ENCODE measurements around the gene DRG2. TPM values are rescaled to one million over a fixed set of nuclear protein-coding genes. Genes with fewer than 3 reads are reported as not detected.

The DRG2 gene
- total and polyA plus RNA-seq, 9 of the 15 experiments (the other 6 are each of a cell fraction or from before 2014, with no cell fraction given) = 6.6 to 36.7 (median 26.1) TPM

GRCh38 chr17:18121144-18121910, 33.6 kb downstream of the DRG2 start:
- peaks cover 0 to 3% of the 10 kb centered on the region in 2 experiments; a peak in 1 of 5 replicates for H3K27me3 ChIP-seq (ENCODE audit: control insufficient read depth in 2 of 2, insufficient read depth in 2 of 2, low read length in 2 of 2)
- no peaks in the 10 kb centered on the region for H3K9me3 ChIP-seq (replicated peaks; ENCODE audit: control insufficient read depth, insufficient read depth, low read depth, low read length)
- H4K20me1 ChIP-seq (replicated peaks; ENCODE audit: control insufficient read depth, insufficient read depth, low read length) = no peaks in the 10 kb centered on the region
- no peak overlapping the region for H3K27ac ChIP-seq (ENCODE audit: extremely low read depth, low read depth, low read length)
- H3K4me1 ChIP-seq (replicated peaks in 1 of 2; ENCODE audit: control insufficient read depth in 2 of 2, insufficient read depth in 2 of 2, low read length in 2 of 2) = peaks cover 0 to 8% of the 10 kb centered on the region in 2 experiments; a peak in 1 of 5 replicates
- intact Hi-C loops (cut with micrococcal nuclease) = no loop called here
- H3K4me3 ChIP-seq = no peak overlapping the region
- POLR2A ChIA-PET = no interaction called here
- H3K36me3 ChIP-seq (ENCODE audit: control insufficient read depth, insufficient read depth, low read length) = no peaks in the 10 kb centered on the region
- FAIRE-seq (no peak), DNase-seq (ENCODE audit: extremely low read depth in 1 of 4, low spot score in 3 of 4) (no peak), ATAC-seq (no peak)
- no peaks in the 10 kb centered on the region for H3K79me2 ChIP-seq (ENCODE audit: control insufficient read depth, insufficient read depth, low read length)
- BruUV-seq (replicated peaks) = no TSS peak
- no peak for TF ChIP-seq CBFA2T2 (conservative IDR thresholded peaks at IDR 0.05)
- TF ChIP-seq ZBTB2 (IDR thresholded peaks at IDR 0.05) = no peak
- TF ChIP-seq EWSR1 (IDR thresholded peaks at IDR 0.05; ENCODE audit: borderline replicate concordance, low read depth, partially characterized antibody) = no peak
- no peak for TF ChIP-seq RBM14 (IDR thresholded peaks at IDR 0.05; ENCODE audit: borderline replicate concordance, insufficient read depth, low read depth, low read length)
- no peak for TF ChIP-seq RAD21 (CRISPR knock-in tag; conservative IDR thresholded peaks at IDR 0.05 in 1 of 2, IDR thresholded peaks at IDR 0.05 in 1 of 2)
- TF ChIP-seq KHSRP (IDR thresholded peaks at IDR 0.05) = no peak
- TF ChIP-seq SRSF9 (IDR thresholded peaks at IDR 0.05; ENCODE audit: borderline replicate concordance, low read depth, low read length) = no peak
- H2AFZ ChIP-seq (ENCODE audit: low read depth, low read length) = no peak overlapping the region
- H3K4me2 ChIP-seq (ENCODE audit: insufficient read depth, low read length) = no peak overlapping the region
- in situ Hi-C loops (cut with MboI) = no loop called here
- no peak overlapping the region for H3K9ac ChIP-seq (ENCODE audit: insufficient read depth in 1 of 2, low read depth in 2 of 2, low read length in 2 of 2)
- 69% methylated on average over 11 of the region's 54 CpGs for WGBS (ENCODE audit: insufficient coverage, low coverage, missing lambda C conversion rate)
- CTCF ChIA-PET (ENCODE audit: low intra/inter-chr PET ratio) = no interaction called here
- no peaks in the 10 kb centered on the region for H3K9me1 ChIP-seq (ENCODE audit: control insufficient read depth, insufficient read depth, low read length)
